ENCODE measurements around the gene MRPL21. TPM values are rescaled to one million over a fixed set of nuclear protein-coding genes. Genes with fewer than 3 reads are reported as not detected.

Gene MRPL21
- total and polyA plus RNA-seq, 9 of the 15 experiments (the other 6 are each of a cell fraction or from before 2014, with no cell fraction given) = 196 to 618 (median 232) TPM

DNA sequence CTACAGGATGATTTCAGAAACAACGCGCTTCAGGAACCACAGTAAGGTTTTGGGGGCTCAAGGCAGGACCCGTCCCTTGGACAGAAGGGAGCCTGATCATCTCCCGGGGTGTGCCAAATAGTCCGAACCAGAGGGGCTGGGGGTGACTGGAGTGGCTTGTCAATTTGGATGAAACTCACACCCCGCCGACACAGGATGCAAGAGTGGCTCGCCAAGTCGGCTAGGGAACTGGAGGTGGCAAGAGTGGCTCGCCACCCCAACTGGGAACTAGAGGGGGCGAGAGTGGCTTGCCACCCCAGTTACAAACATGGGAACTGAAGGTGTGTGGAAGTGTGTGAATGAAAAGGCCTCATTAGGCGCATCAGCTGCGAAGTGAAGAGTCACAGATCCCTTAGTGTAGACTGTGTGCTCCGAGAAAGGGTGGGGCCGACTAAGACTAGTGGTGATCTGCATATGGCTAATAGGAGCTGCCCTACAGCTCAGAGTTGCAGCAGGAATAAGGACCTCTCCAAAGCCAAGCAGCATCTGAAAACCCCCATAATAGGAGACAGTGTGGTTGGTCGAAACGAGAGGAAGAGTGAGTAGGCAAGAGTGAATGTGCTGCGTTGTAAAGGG lies 35.3 kb downstream of the MRPL21 start:
- Histone ChIP-seq H4K20me1 (replicated peaks; ENCODE audit: control insufficient read depth, insufficient read depth, low read length) (no peaks in the 10 kb centered on the region), H3K9ac (ENCODE audit: insufficient read depth in 1 of 2, low read depth in 2 of 2, low read length in 2 of 2) (no peak overlapping the region; a peak in 1 of 4 replicates), H3K4me2 (ENCODE audit: insufficient read depth, low read length) (no peak overlapping the region), H3K27me3 (ENCODE audit: control insufficient read depth in 2 of 2, insufficient read depth in 2 of 2, low read length in 2 of 2) (no peaks in the 10 kb centered on the region), H3K36me3 (ENCODE audit: control insufficient read depth, insufficient read depth, low read length) (no peaks in the 10 kb centered on the region), H3K79me2 (ENCODE audit: control insufficient read depth, insufficient read depth, low read length) (no peaks in the 10 kb centered on the region), H2AFZ (ENCODE audit: low read depth, low read length) (no peak overlapping the region), H3K9me3 (replicated peaks; ENCODE audit: control insufficient read depth, insufficient read depth, low read depth, low read length) (0 out of 2 replicates have a peak, but pooled peaks cover 4% of the 10 kb centered on the region), H3K4me1 (replicated peaks in 1 of 2; ENCODE audit: control insufficient read depth in 2 of 2, insufficient read depth in 2 of 2, low read length in 2 of 2) (peaks cover 0 to 15% of the 10 kb centered on the region in 2 experiments; a peak in 2 of 5 replicates), H3K4me3 (no peak overlapping the region), H3K27ac (ENCODE audit: extremely low read depth, low read depth, low read length) (no peak overlapping the region), H3K9me1 (ENCODE audit: control insufficient read depth, insufficient read depth, low read length) (no peaks in the 10 kb centered on the region)
- no peak for TF ChIP-seq ZKSCAN3 (CRISPR knock-in tag; IDR thresholded peaks at IDR 0.05)
- TF ChIP-seq, protein P1, sequence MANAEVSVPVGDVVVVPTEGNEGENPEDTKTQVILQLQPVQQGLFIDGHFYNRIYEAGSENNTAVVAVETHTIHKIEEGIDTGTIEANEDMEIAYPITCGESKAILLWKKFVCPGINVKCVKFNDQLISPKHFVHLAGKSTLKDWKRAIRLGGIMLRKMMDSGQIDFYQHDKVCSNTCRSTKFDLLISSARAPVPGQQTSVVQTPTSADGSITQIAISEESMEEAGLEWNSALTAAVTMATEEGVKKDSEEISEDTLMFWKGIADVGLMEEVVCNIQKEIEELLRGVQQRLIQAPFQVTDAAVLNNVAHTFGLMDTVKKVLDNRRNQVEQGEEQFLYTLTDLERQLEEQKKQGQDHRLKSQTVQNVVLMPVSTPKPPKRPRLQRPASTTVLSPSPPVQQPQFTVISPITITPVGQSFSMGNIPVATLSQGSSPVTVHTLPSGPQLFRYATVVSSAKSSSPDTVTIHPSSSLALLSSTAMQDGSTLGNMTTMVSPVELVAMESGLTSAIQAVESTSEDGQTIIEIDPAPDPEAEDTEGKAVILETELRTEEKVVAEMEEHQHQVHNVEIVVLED (CRISPR knock-in tag; IDR thresholded peaks at IDR 0.05) = no peak
- TF ChIP-seq ZNF124 (CRISPR knock-in tag; IDR thresholded peaks at IDR 0.05) = no peak
- TF ChIP-seq PRPF4 (IDR thresholded peaks at IDR 0.05; ENCODE audit: insufficient read depth, low read depth, low read length, poor library complexity, severe bottlenecking) = no peak
- CTCF ChIA-PET (ENCODE audit: low intra/inter-chr PET ratio) = no interaction called here
- ATAC-seq = peak; percentile 23; the same call in 1 of the 3 replicates
- in situ Hi-C loops (cut with MboI) (no loop called here), intact Hi-C loops (cut with micrococcal nuclease) (loop anchor here (5.0 kb wide), 1 partner anchor 236 kb away; no protein-coding TSS in a partner anchor)
- no peak for FAIRE-seq
- POLR2A ChIA-PET = no interaction called here
- DNase-seq (ENCODE audit: extremely low read depth in 1 of 4, low spot score in 3 of 4) = no peak
- 73% methylated on average over 18 of the region's 18 CpGs for WGBS (ENCODE audit: insufficient coverage, low coverage, missing lambda C conversion rate)
- no TSS peak for BruUV-seq (replicated peaks)

Data from K562 (cell line).